ENCODE data around the gene TSNAX. TPM values are rescaled to one million over a fixed set of nuclear protein-coding genes. Genes with fewer than 3 reads are reported as not detected.

Gene TSNAX
- total and polyA plus RNA-seq, 2 of the 4 experiments (the other 2 are of a cell fraction) = 19.6 to 60.6 TPM

DNA sequence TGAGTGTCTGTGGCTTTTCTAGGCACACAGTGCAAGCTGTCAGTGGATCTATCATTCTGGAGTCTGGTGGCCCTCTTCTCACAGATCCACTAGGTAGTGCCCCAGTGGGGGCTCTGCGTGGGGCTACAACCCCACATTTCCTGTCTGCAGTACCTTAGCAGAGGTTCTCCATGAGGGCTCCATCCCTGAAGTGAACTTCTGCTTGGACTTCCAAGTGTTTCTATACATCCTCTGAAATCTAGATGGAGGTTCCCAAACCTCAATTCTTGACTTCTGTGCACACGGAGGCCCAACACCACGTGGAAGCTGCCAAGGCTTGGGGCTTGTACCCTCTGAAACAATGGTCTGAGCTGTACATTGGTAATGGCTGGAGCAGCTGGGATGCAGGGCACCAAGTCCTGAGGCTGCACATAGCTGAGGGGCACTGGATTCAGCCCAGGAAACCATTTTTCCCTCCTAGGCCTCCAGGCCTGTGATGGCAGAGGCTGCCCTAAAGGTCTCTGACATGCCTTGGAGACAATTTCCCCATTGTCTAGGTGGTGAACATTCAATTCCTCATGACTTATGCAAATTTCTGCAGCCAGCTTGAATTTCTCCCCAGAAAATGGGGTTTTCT lies 29.2 kb upstream of the TSNAX start:
- intact Hi-C loops (cut with micrococcal nuclease) = no loop called here
- dilution Hi-C loops (cut with HindIII; ENCODE audit: low sequenced_read_pairs, unreplicated experiment) = no loop called here
- TF ChIP-seq MXI1 (IDR thresholded peaks at IDR 0.05; ENCODE audit: borderline replicate concordance, low read depth, low read length) (no peak), CEBPB (IDR thresholded peaks at IDR 0.05; ENCODE audit: low read depth, low read length) (no peak), RCOR1 (IDR thresholded peaks at IDR 0.05; ENCODE audit: insufficient replicate concordance, low read length) (no peak), SMC3 (IDR thresholded peaks at IDR 0.05; ENCODE audit: low read depth, low read length) (no peak), POLR2A (IDR thresholded peaks at IDR 0.05; ENCODE audit: low read depth, low read length) (no peak), RAD21 (IDR thresholded peaks at IDR 0.05; ENCODE audit: low read length) (no peak), BHLHE40 (IDR thresholded peaks at IDR 0.05; ENCODE audit: low read depth, low read length) (no peak), MAZ (IDR thresholded peaks at IDR 0.05; ENCODE audit: borderline replicate concordance, low read depth, low read length) (no peak), RFX5 (IDR thresholded peaks at IDR 0.05; ENCODE audit: low read depth, low read length) (no peak), FOS (IDR thresholded peaks at IDR 0.05; ENCODE audit: low read depth, low read length) (no peak), MAFK (IDR thresholded peaks at IDR 0.05; ENCODE audit: low read depth, low read length) (no peak), NFE2L2 (IDR thresholded peaks at IDR 0.05; ENCODE audit: low read depth, low read length) (no peak), CHD1 (IDR thresholded peaks at IDR 0.05; ENCODE audit: low read depth, low read length) (no peak)
- TF ChIP-seq, protein P1, sequence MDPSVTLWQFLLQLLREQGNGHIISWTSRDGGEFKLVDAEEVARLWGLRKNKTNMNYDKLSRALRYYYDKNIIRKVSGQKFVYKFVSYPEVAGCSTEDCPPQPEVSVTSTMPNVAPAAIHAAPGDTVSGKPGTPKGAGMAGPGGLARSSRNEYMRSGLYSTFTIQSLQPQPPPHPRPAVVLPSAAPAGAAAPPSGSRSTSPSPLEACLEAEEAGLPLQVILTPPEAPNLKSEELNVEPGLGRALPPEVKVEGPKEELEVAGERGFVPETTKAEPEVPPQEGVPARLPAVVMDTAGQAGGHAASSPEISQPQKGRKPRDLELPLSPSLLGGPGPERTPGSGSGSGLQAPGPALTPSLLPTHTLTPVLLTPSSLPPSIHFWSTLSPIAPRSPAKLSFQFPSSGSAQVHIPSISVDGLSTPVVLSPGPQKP (IDR thresholded peaks at IDR 0.05; ENCODE audit: borderline replicate concordance, low read depth, low read length) = no peak
- TF ChIP-seq, protein P2, sequence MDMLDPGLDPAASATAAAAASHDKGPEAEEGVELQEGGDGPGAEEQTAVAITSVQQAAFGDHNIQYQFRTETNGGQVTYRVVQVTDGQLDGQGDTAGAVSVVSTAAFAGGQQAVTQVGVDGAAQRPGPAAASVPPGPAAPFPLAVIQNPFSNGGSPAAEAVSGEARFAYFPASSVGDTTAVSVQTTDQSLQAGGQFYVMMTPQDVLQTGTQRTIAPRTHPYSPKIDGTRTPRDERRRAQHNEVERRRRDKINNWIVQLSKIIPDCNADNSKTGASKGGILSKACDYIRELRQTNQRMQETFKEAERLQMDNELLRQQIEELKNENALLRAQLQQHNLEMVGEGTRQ (IDR thresholded peaks at IDR 0.05; ENCODE audit: low read depth, low read length) = no peak
- TF ChIP-seq, protein P3, sequence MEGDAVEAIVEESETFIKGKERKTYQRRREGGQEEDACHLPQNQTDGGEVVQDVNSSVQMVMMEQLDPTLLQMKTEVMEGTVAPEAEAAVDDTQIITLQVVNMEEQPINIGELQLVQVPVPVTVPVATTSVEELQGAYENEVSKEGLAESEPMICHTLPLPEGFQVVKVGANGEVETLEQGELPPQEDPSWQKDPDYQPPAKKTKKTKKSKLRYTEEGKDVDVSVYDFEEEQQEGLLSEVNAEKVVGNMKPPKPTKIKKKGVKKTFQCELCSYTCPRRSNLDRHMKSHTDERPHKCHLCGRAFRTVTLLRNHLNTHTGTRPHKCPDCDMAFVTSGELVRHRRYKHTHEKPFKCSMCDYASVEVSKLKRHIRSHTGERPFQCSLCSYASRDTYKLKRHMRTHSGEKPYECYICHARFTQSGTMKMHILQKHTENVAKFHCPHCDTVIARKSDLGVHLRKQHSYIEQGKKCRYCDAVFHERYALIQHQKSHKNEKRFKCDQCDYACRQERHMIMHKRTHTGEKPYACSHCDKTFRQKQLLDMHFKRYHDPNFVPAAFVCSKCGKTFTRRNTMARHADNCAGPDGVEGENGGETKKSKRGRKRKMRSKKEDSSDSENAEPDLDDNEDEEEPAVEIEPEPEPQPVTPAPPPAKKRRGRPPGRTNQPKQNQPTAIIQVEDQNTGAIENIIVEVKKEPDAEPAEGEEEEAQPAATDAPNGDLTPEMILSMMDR (conservative IDR thresholded peaks at IDR 0.05; ENCODE audit: low read depth, low read length) = no peak

More for the DNA sequence above, 29.2 kb upstream of the TSNAX start:
- H2AFZ ChIP-seq (replicated peaks; ENCODE audit: low read length, poor library complexity) = no peak overlapping the region
- CTCF ChIA-PET = no interaction called here
- H3K14ac ChIP-seq (replicated peaks; ENCODE audit: low read depth, low read length) = no peak overlapping the region
- no peaks in the 10 kb centered on the region for H3K79me1 ChIP-seq (ENCODE audit: low read depth in 1 of 2, low read length in 2 of 2)
- no peak overlapping the region for H3K18ac ChIP-seq (ENCODE audit: low read depth, low read length)
- ATAC-seq (ENCODE audit: low read depth) (no peak), DNase-seq (no peak)
- H2BK15ac ChIP-seq (ENCODE audit: low read depth, low read length) = no peak overlapping the region
- no peak overlapping the region for H2AK5ac ChIP-seq (ENCODE audit: low read depth, low read length)
- no peaks in the 10 kb centered on the region for H3K4me1 ChIP-seq (ENCODE audit: control insufficient read depth, insufficient read depth, low read length)
- no peak overlapping the region for H4K8ac ChIP-seq (ENCODE audit: low read depth in 2 of 2, low read length in 2 of 2)
- POLR2A ChIA-PET (ENCODE audit: unreplicated experiment) = no interaction called here
- no peaks in the 10 kb centered on the region for H4K20me1 ChIP-seq (ENCODE audit: insufficient read depth, low read length)
- no peaks in the 10 kb centered on the region for H3K36me3 ChIP-seq (ENCODE audit: control insufficient read depth, insufficient read depth, low read length)
- in situ Hi-C loops (cut with MboI; ENCODE audit: low sequenced_read_pairs) = no loop called here
- no peak overlapping the region for H2BK5ac ChIP-seq (ENCODE audit: low read depth, low read length, poor library complexity, severe bottlenecking)
- H3K4me3 ChIP-seq (ENCODE audit: insufficient read depth, low read depth, low read length) = no peak overlapping the region
- H3K27me3 ChIP-seq (ENCODE audit: control insufficient read depth, insufficient read depth, low read length) = no peaks in the 10 kb centered on the region
- H3K27ac ChIP-seq (ENCODE audit: insufficient read depth, low read length) = no peak overlapping the region
- no peak overlapping the region for H2BK120ac ChIP-seq (ENCODE audit: low read depth, low read length)
- no peaks in the 10 kb centered on the region for H3K9me1 ChIP-seq (ENCODE audit: insufficient read depth, low read length)
- H4K91ac ChIP-seq (ENCODE audit: insufficient read depth, low read depth, low read length) = no peak overlapping the region
- H3K56ac ChIP-seq (ENCODE audit: extremely low read depth, insufficient read depth, low read length) = no peak overlapping the region
- no peak overlapping the region for H3K4me2 ChIP-seq (ENCODE audit: low read depth, low read length)
- no peak overlapping the region for H2AK9ac ChIP-seq (replicated peaks; ENCODE audit: low read depth, low read length, poor library complexity)
- H4K5ac ChIP-seq (ENCODE audit: low read depth, low read length) = no peak overlapping the region
- H3K9ac ChIP-seq (ENCODE audit: low read depth, low read length) = no peak overlapping the region
- no TSS peak for BruUV-seq (replicated peaks)
- no peak overlapping the region for H2BK20ac ChIP-seq (ENCODE audit: low read depth, low read length)
- no peak overlapping the region for H3K4ac ChIP-seq (ENCODE audit: low read depth, low read length)
- WGBS, 2 experiments (ENCODE audit: extremely low coverage in 2 of 2, insufficient read length in 1 of 2) = no CpG with 5 or more reads among the region's 3 CpGs
- peaks cover 12% of the 10 kb centered on the region; the same call in 1 of the 2 replicates for H3K9me3 ChIP-seq (ENCODE audit: control insufficient read depth, insufficient read depth, low read length)
- no peak overlapping the region for H3K23ac ChIP-seq (ENCODE audit: low read depth, low read length)

All from IMR-90 (cell line).